Heart left ventricle (tissue), 16 donors: Measurements from ENCODE around the gene IGSF5. TPM values are rescaled to one million over a fixed set of nuclear protein-coding genes. Genes with fewer than 3 reads are reported as not detected.

Experiments
- ATAC-seq, 4 donors: fragments of 200-7000 bp; cut with Tn5 transposase; one replicate each; pipeline ENCODE4 v1.9.1; 2020 to 2022; ENCODE audit warnings: moderate library complexity in 4 of 4, mild to moderate bottlenecking in 3 of 4, moderate number of reproducible peaks in 1 of 4
- DNase-seq, 5 donors: peaks; one replicate each; pipeline ENCODE4 v3.0.0-alpha.2; 2020
- H3K27ac ChIP-seq, 12 donors: fragments of 200-600 bp; sonication (generic) in 4 of 12; one replicate each; pipeline versions ENCODE4 v1.5.0 to v1.8.0; 2016 to 2022; ENCODE audit warnings: mild to moderate bottlenecking in 2 of 12
- H3K27me3 ChIP-seq, 9 donors: fragments of 200-600 bp; sonication (generic) in 2 of 9; one replicate each; pipeline versions ENCODE4 v1.5.1 to v1.8.0; 2016 to 2022; ENCODE audit warnings: mild to moderate bottlenecking in 3 of 9
- H3K36me3 ChIP-seq, 9 donors: fragments of 200-600 bp; sonication (generic) in 2 of 9; one replicate each; pipeline versions ENCODE4 v1.5.0 to v1.8.0; 2018 to 2022; ENCODE audit warnings: mild to moderate bottlenecking in 2 of 9
- H3K4me1 ChIP-seq, 12 donors: fragments of 200-600 bp; sonication (generic) in 4 of 12; one replicate each; pipeline versions ENCODE4 v1.5.0 to v1.8.0; 2016 to 2022; ENCODE audit warnings: mild to moderate bottlenecking in 3 of 12
- H3K4me3 ChIP-seq, 12 donors: fragments of 200-600 bp; sonication (generic) in 4 of 12; one replicate each; pipeline versions ENCODE4 v1.5.0 to v1.8.0; 2017 to 2022; ENCODE audit warnings: mild to moderate bottlenecking in 9 of 12, moderate library complexity in 4 of 12
- H3K9me3 ChIP-seq, 12 donors: fragments of 200-600 bp; sonication (generic) in 4 of 12; one replicate each; pipeline versions ENCODE4 v1.5.0 to v1.8.0; 2016 to 2022; ENCODE audit warnings: mild to moderate bottlenecking in 1 of 12
- POLR2A ChIP-seq, 2 donors: fragments of 450-650 bp; IDR thresholded peaks; one replicate each; pipeline ENCODE4 v1.6.1; 2017; ENCODE audit warnings: antibody characterized with exemption in 2 of 2, mild to moderate bottlenecking in 2 of 2, moderate library complexity in 2 of 2
- WGBS, 4 donors: extraction: QIAGEN DNeasy Blood & Tissue Kit in 2 of 4; methylation state at CpG; one replicate each; pipeline versions ENCODE4 v1.1.5 to v1.1.7; 2013 to 2018; 5-methylcytosine and 5-hydroxymethylcytosine counted together
- intact Hi-C, 10 donors: fragments of 100-400 bp; cut with DNase I; formaldehyde crosslinking; loops; one replicate each; pipeline versions ENCODE4 v1.11.1 to v1.14.2; 2022
- polyA plus RNA-seq, 2 donors: library from polyadenylated mRNA; stranded (reverse); fragments of 200-250 nt; gene quantifications; one replicate each; pipeline ENCODE4 v1.2.3, GENCODE V29; 2013
- total RNA-seq, 9 donors: library from RNA; depleted of rRNA in 2 of 9; stranded (reverse); fragments of >200 nt in 2 of 9; fragmentation: NEBNext Ultra II Directional in 3 of 9; extraction: Animal tissue kit (Norgen Biotek cat#: 25700) in 3 of 9; gene quantifications; one replicate each; pipeline versions ENCODE4 v1.1.0 to v1.2.4, GENCODE V29; 2016 to 2023
- TF ChIP-seq, protein P1 (sequence below), 12 donors: fragments of 200-600 bp; sonication (generic) in 4 of 12; IDR thresholded peaks; one replicate each; pipeline versions ENCODE4 v1.5.0 to v1.8.0; 2018 to 2022; ENCODE audit warnings: antibody characterized with exemption in 12 of 12, mild to moderate bottlenecking in 5 of 12
- donor health status: ischemic (EF 13 %, LVEDD 7.1; RV severe dilation, severe dysfunction).
- donor health status: healthy with polysubstance abuse.
- donor health status: DM: no; HTN: yes; CAD: no.
- donor health status: DM: no; HTN: no; CAD: no.
- donor health status: ischemic (EF 25% LVEDD 6.9; RV normal size, moderate dysfunction).
- donor health status: ischemic (EF 25% LVEDD 5.7; RV mildly dilated, moderate dysfunction).
- donor health status: healthy.
- donor health status: DM: yes; HTN: yes; CAD: no.
- donor health status: ischemic (EF 35%, LVEDD 5.7; RV mildly dilated, moderate dysfunction).
- donor health status: nonischemic (EF 11% LVEDD 7.7; RV severe dilation, severe dysfunction).
- donor health status: DM: yes; HTN: yes; CAD: no.
- donor health status: PGD.
- donor health status: ischemic (EF 29% LVEDD 5.4; RV normal size, mild dysfunction).
- donor health status: nonischemic (EF 23%, LVEDD 6.1; RV moderate dilation, normal function).

IGSF5 gene
- total and polyA plus RNA-seq, 11 donors, result 0.98 to 6.4 (median 4.2) TPM

GRCh38 chr21:39774227-39774626 is 29.2 kb downstream of the IGSF5 start:
- Histone ChIP-seq H3K4me1 (no peaks in the 10 kb centered on the region), H3K27ac (no peak overlapping the region), H3K9me3 (no peaks in the 10 kb centered on the region), H3K36me3 (no peaks in the 10 kb centered on the region), H3K4me3 (no peak overlapping the region), H3K27me3 (no peaks in the 10 kb centered on the region)
- ATAC-seq, result no peak
- intact Hi-C loops, result no loop called here
- no peak for DNase-seq
- 75 to 80% (median 78%) methylated on average over 6 of the region's 6 CpGs for WGBS, 4 donors
- no peak for TF ChIP-seq POLR2A (IDR thresholded peaks at IDR 0.05)
- TF ChIP-seq, protein P1, sequence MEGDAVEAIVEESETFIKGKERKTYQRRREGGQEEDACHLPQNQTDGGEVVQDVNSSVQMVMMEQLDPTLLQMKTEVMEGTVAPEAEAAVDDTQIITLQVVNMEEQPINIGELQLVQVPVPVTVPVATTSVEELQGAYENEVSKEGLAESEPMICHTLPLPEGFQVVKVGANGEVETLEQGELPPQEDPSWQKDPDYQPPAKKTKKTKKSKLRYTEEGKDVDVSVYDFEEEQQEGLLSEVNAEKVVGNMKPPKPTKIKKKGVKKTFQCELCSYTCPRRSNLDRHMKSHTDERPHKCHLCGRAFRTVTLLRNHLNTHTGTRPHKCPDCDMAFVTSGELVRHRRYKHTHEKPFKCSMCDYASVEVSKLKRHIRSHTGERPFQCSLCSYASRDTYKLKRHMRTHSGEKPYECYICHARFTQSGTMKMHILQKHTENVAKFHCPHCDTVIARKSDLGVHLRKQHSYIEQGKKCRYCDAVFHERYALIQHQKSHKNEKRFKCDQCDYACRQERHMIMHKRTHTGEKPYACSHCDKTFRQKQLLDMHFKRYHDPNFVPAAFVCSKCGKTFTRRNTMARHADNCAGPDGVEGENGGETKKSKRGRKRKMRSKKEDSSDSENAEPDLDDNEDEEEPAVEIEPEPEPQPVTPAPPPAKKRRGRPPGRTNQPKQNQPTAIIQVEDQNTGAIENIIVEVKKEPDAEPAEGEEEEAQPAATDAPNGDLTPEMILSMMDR (IDR thresholded peaks at IDR 0.05), result no peak

GRCh38 chr21:39775816-39776215 is 30.8 kb downstream of the IGSF5 start:
- no peaks in the 10 kb centered on the region for H3K27me3 ChIP-seq
- DNase-seq, result no peak
- 80 to 87% (median 83%) methylated on average over 1 of the region's 1 CpG for WGBS, 4 donors
- ATAC-seq, result no peak
- no peaks in the 10 kb centered on the region for H3K9me3 ChIP-seq
- H3K4me3 ChIP-seq, result no peak overlapping the region
- H3K27ac ChIP-seq, result no peak overlapping the region
- TF ChIP-seq, protein P1 (IDR thresholded peaks at IDR 0.05), result no peak
- no peak for TF ChIP-seq POLR2A (IDR thresholded peaks at IDR 0.05)
- H3K4me1 ChIP-seq, result no peaks in the 10 kb centered on the region
- intact Hi-C loops, result no loop called here
- H3K36me3 ChIP-seq, result no peaks in the 10 kb centered on the region

DNA sequence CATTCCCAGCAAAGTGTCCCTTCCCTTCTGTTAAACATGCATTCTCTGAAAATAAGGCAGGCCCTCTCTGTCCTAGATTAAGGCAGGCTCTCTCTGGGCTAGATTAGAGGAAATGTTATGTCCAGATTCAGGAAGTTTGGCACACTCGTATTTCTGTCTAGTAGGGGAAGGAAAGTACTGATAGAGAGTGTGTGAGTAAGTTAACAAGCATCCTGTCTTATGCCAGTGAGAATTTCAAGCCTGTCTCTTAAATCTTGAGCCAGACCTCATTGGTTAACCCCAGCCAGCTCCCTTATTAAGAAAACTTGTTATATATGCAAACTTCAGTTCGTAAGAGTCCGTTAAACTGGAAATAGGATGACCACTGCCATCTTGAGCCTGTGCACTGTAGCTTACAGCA is 31.6 kb downstream of the IGSF5 start:
- Histone ChIP-seq H3K27me3 (no peaks in the 10 kb centered on the region), H3K4me3 (no peak overlapping the region), H3K9me3 (no peaks in the 10 kb centered on the region), H3K36me3 (no peaks in the 10 kb centered on the region), H3K27ac (no peak overlapping the region), H3K4me1 (no peaks in the 10 kb centered on the region)
- intact Hi-C loops, result no loop called here
- 17 to 39% (median 28%) methylated on average over 2 to 3 of the region's 3 CpGs for WGBS, 4 donors
- ATAC-seq, result no peak
- DNase-seq, result no peak
- TF ChIP-seq, protein P1 (IDR thresholded peaks at IDR 0.05), result no peak
- no peak for TF ChIP-seq POLR2A (IDR thresholded peaks at IDR 0.05)

GRCh38 chr21:39781331-39781730 is 36.3 kb downstream of the IGSF5 start:
- Histone ChIP-seq H3K27ac (no peak overlapping the region), H3K9me3 (peaks cover 0 to 5% (median 0%) of the 10 kb centered on the region in 12 donors), H3K27me3 (no peaks in the 10 kb centered on the region), H3K4me3 (no peak overlapping the region), H3K36me3 (no peaks in the 10 kb centered on the region), H3K4me1 (no peaks in the 10 kb centered on the region)
- 81 to 91% (median 91%) methylated on average over 3 of the region's 3 CpGs for WGBS, 4 donors
- intact Hi-C loops, result loop anchor here in 2 of 10 donors (10.0 kb wide), 3 partner anchors 263 to 603 kb away; no protein-coding TSS in a partner anchor
- TF ChIP-seq, protein P1 (IDR thresholded peaks at IDR 0.05), result no peak
- no peak for TF ChIP-seq POLR2A (IDR thresholded peaks at IDR 0.05)
- no peak for ATAC-seq
- DNase-seq, result no peak
